Neural cell (in vitro differentiated cells): ENCODE measurements around the gene LPCAT4.
"Not testable (repeated sequence)": the region's sequence is repeated elsewhere in the genome, so short reads cannot be mapped to it uniquely, and the experiment has no call there.

Experiments
- CTCF ChIP-seq: fragments of 450-650 bp; IDR thresholded peaks from 2 replicates; pipeline ENCODE4 v1.5.1; 2014; ENCODE audit warnings: antibody characterized with exemption, mild to moderate bottlenecking, moderate library complexity; ENCODE audit not compliant: poor library complexity, severe bottlenecking
- EZH2 ChIP-seq: fragments of 200-600, 300-800 bp; shearing (Covaris generic), sonication (generic); IDR thresholded peaks from 2 replicates; pipeline ENCODE4 v1.6.1; 2014; ENCODE audit warnings: antibody characterized with exemption, low read length, borderline replicate concordance, mild to moderate bottlenecking; ENCODE audit not compliant: insufficient read depth, poor library complexity, severe bottlenecking
- MXI1 ChIP-seq: fragments of 450-650 bp; conservative IDR thresholded peaks from 2 replicates; pipeline ENCODE4 v1.6.1; 2014; ENCODE audit warnings: antibody characterized with exemption, mild to moderate bottlenecking; ENCODE audit not compliant: poor library complexity, severe bottlenecking
- RAD21 ChIP-seq: fragments of 450-650 bp; conservative IDR thresholded peaks from 2 replicates; pipeline ENCODE4 v1.6.1; 2014; ENCODE audit warnings: antibody characterized with exemption, mild to moderate bottlenecking, moderate library complexity
- REST ChIP-seq: IDR thresholded peaks from 2 replicates; pipeline ENCODE4 v1.6.1; 2012; ENCODE audit warnings: borderline replicate concordance
- SMC3 ChIP-seq: fragments of 450-650 bp; conservative IDR thresholded peaks from 2 replicates; pipeline ENCODE4 v1.6.1; 2014; ENCODE audit warnings: antibody characterized with exemption, mild to moderate bottlenecking, moderate library complexity; ENCODE audit not compliant: poor library complexity
- TAF1 ChIP-seq: IDR thresholded peaks from 2 replicates; pipeline ENCODE4 v1.6.1; 2012; ENCODE audit warnings: low read depth

- TF ChIP-seq CTCF, EZH2, SMC3, MXI1, RAD21, REST, TAF1: not testable (repeated sequence)
Observed at GRCh38 chr15:34375541-34375940, 8.5 kb upstream of the LPCAT4 start.
